ENCODE results near the gene HAO1.

The HAO1 gene

DNA sequence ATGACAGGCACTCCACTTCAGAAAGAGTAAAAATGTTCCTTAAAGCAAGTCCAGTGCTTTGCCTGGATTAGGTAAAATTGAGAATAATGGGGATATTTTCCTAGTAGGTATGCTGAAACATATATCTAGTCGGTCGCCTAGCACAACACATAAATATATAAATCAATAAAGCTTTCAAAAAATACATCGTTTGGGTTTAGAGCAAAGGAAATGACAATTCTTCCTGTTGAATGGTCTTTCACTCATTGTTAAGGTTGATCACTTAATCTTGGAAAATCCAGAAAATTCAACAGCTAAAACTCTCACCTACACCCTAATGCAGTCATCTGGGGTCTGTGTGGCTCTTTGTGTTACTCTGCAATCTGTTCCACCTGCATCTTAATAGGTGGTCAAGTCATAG lies 13.9 kb downstream of the HAO1 start:
- DNase-seq = no peak

DNA sequence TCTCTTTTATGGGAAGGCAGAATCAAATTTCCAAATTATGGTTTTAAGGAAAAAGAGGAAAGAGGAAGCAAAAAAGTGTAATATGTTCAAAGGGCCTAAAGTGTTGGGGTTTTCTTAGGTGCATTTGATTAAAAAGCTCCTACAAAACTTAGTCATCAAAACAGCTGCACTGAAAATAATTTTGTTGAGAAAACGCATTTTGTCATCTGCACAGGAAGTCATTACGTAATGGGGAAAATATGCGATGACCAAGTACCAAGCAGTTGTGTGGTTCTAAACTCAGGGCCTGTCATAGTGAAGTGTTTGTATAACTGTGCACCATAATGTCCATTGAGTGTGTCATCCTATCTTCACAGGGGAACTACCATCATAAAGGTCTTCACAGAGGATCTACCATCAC lies 15.6 kb downstream of the HAO1 start:
- DNase-seq = no peak

DNA sequence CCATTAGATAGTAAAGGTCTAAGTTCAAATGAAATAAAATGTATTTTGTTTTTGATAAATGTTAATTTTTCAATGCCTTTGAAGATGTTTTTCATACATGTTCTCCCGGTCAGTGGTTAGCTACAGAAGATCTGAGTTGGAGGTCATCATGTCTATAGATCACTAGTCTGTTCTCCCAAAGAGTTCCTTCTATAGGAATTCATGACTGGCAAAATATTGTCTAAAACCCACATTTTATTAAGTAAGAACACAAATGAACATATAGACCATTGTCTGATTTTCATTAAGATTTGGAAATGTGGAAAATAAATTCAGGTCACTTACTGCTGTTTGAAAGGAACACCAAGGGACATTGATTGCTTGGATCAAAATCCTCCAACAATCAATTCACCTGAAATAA lies 23.6 kb downstream of the HAO1 start:
- no peak for DNase-seq

DNA sequence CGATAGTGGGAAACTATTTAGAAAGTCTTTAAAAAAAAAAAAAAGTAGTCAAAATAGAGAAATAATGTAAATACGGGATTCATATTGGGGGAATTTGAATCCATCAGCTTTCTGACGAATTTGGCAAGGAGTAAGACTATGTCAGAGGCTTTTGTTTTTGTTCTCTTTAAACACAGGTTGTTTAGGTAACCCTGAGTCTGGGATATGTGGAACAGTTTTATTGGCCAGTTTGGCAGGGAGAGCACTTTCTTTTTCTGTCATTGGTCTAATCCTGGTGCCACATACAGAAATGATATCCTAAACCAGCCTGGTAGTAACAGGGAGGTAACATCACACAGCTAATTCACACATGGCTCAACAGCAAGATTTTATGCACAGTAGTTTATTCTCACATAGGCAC lies 27.7 kb downstream of the HAO1 start:
- DNase-seq = no peak

DNA sequence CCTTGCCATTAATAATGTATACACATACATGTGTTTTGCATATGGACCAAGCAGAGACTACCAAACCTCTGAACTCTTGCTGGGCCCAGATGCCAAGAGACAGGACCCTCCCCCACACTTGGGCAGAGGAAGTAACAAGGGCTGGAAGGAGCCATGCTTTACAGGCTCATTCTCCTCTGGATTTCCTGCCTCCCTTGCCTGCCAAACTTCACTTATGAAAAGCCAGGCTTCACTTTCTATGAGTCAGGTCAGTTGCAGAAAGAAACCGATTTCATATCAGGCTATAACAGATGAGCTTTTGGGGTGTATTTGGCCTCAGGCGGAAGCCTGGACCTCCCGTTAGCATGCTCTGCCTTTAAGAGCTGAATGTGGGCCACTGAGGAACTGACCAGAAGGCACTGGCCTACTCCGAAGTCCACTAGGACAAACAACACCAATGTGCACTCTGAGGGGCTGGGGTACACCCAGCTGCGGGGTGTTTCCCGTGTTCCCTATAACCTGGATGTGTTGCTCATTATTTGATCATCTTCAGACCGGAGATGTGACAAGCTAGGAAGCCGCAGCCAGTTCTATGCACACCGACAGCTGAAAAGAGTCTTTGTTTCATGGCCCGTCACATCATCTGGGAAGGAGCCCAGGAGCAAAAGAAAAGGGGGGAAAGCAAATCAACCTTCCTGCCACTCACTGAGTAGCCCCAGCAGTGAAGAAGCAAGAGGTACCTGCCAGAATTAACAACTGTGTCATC lies 28.5 kb downstream of the HAO1 start:
- no peak for DNase-seq

DNA sequence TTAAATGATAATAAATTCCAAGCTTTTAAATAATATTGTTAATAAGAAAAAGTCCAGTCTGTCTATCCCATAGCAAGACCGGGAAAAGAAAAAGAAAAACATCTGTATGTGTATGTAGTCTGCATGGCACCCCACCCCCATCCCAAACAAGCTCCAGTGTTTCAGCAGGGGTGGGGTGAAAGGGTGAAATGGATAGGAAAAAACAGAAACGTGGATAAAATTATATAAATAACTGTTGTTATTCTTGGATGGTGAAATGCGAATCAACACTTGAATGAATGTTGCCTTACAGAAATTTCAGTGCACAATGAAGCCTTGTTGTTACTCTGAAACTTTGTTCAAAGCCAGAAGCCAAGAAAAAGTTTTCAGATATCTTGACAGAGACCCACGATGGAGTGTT lies 31.4 kb downstream of the HAO1 start:
- DNase-seq = no peak

DNA sequence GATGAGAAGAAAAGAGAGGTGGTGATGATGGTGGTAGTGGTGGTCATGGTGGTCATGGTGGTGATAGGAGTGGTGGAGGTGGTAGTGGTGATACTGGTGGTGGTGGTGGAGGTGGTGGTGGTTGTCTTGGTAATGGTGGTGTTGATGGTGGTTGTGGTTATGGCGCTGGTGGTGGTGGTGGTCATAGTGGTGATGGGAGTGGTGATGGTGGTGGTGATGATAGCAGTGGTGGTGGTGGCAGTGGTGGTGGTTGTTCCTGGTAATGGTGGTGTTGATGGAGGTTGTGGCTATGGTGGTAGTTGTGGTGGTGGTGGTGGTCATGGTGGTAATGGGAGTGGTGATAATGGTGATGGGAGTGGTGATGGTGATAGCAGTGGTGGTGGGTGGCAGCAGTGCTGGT lies 36.8 kb downstream of the HAO1 start:
- DNase-seq = no peak

DNA sequence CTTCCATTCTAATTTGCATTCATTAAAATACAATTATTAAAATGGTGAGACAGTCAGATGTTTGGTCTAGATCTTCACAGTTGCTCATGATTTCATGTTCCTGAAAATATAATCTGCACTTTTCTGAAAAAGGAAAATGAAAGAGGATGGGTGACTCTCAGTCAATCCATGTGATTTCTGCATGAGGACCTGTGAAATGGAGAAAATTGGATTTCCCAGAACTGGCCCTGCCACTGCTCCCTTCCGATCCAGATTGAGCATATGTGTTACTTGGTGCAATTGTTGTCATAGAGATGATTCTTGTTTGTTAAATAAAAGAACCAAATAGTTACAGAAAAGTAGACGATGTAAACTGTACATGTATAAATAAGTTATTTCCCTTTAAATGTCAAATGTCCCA lies 37.4 kb downstream of the HAO1 start:
- DNase-seq = no peak

DNA sequence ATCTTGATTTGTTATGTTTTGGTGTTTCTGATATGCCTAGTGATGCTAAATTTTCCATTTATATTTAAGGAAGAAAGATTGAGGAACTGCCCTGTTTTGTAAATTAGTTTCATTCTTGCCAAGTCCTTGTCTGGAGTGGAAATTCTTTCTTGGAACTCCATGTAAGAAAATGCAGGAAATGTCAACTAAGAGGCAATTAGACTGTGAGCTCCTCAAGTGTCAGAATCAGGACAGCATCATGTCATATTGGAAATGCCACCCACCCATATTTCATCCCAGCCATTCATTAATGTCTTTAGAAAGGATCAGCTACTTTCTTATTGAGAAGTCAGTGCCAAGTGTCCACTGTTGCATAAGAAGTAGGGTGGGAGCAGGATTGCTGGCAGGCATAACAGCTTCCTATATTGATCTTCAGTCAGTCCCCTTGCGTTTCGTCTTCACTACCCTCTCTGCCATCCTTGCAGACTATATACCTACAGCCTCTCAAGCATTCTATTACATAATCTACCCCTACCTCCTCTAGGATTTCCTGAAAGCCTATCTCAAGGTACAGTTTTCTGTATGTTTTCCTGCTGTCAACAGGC lies 42.4 kb downstream of the HAO1 start:
- DNase-seq = no peak

DNA sequence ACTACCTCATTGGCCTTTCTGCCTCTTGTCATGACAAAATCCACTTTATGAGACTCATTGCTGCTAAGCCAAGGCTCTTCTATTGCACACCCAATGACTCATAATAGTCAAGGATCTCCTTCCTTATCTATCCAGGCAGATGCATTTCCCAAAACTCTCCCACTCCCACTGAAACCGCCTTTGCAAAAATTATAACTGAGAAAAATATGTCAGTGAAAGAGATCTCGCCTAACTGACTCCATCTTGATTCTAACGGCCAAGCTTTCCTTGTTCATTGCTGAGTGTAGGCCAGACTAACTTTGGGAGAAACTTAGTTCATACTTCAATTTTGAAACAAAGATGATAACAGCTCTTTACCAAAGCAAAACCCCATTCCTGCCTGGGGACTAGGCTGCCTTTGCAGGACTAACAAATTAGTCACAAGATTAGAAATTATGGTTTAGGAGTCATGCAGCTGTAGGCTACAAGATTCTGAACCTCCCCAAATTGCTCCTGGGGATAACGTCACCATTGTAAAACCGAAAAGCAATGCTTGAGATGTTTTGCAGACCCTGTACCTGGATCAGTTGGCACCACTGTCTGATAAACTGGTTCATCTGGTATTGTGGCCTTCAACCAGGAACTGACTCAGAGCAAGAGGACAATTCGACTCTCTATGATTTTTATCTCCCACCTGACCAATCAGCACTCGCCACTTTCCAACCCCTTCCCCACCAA lies 47.1 kb downstream of the HAO1 start:
- no peak for DNase-seq

DNA sequence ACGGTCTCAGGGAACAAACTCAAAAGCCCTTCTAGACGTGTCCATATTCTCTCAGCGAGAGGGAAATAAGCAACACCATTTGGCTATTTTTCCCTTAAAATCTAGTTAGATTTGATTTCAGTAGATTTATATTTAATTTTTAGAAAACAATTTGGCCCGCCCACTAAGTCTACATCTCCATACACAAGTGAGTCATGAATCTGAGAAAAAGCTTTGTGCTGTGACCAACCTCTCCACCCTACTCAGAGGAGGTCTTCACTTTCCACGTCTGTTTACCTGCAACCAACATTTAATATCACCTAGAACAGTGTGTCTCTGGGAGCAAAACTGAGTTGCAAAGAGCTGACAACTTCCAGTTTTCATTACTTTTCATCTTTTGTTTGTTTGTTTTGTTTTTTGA lies 48.6 kb downstream of the HAO1 start:
- no peak for DNase-seq

DNA sequence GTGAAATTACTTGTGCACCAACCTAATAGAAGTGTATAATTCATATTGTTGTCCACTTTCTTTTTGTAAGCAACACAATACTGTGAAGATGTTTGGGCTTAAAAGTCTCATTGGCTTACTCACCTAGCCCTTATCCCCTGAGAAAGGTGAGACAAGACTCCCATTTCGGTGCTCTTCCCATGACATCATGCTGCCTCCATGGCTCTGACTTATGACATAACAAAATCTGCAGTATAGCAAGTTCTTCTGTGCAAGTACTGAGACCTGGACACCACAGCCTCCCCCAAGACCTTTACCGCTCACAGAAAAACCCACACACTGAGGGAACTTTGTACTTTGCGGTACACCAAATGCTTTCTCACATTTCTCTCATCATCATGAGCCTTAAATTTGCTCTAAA lies 50.5 kb downstream of the HAO1 start:
- no peak for DNase-seq

DNA sequence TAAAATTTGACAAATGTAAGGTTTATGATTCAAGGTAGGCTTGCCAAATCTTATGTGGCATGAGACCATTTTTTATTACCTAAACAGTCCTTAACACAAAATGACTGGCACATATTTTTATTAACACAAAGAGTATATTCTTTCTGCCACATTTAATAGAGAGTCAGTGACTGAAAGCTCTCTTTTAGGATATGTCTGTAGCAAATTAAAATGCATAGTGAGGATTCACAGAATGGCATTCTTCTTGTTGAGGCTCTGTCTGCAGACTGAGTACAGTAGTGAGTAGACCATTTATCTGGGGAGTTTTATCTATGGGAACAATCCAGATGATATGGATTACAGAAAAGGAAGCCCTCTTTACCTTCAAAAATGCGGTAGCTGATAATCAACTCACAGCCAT lies 56.5 kb downstream of the HAO1 start:
- no peak for DNase-seq

DNA sequence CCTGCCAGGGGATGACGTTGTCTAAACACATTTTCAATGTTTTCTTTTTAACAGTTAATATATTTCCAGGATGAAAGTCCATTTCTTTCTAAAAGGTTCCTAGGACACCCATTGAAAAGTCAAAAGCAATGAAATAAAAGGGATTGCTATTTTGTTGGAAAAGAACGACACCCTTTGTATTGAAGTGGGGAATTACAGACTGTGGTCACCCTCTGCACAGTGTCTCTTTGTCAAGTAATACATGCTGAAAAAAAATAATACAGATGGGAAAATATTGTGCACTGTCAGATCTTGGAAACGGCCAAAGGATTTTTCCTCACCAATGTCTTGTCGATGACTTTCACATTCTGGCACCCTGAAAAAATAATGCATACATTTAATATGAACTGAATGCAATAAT lies 56.9 kb downstream of the HAO1 start:
- no peak for DNase-seq

DNA sequence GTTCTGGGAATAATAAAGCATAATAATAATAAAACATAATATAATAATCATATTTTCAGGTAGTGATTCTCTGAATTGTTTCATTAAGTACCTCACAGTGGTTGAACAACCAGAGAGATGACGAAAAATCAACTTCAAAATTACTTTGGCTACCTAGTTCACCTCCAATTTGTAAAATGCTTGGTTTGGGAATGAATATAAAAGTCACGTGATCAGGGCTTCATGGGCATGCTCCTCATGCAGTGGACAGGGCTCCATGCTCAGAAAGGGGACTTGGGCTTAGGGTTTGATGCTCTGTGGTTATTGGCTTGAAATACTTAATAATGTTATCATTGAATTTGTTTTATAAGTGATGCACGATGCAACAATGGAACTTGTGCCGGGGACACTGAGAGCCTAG lies 58.2 kb downstream of the HAO1 start:
- DNase-seq = no peak

DNA sequence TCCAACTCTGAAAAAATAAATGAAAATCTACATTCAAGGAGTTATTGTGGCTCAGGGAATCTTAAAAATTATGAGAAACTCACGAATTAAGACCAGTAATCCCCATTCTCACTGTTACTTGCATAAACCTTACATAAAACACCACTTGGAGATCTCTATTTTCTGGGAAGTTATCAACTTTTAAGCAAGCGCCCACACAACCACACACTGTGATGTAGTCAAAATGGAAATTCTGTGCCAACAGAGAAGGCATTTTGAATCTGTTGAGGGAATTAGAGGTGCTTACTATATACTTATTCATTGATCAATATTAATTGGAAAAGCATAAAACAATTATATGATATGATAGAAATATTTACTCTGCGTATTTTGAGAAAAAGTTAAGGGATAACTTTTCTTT lies 58.7 kb downstream of the HAO1 start:
- DNase-seq = no peak

DNA sequence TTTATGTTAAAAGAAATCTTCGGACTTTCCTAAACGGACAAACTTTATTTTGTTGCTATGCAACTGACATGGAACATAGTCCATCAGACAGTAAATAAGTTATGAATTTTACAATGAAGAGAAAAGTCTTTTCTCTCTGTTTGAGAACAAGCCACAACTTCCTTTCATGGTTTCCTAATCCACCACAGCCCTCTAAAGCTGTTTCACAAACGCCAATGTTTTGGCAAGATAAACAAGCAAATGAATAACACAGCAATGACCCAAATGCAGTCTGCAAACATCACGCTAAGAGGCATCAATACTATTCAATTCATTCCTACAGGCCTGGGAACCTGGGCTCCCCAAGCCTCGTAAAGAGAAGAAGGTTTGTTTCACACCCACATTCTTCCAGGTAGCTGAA lies 60.4 kb downstream of the HAO1 start:
- DNase-seq = no peak

DNA sequence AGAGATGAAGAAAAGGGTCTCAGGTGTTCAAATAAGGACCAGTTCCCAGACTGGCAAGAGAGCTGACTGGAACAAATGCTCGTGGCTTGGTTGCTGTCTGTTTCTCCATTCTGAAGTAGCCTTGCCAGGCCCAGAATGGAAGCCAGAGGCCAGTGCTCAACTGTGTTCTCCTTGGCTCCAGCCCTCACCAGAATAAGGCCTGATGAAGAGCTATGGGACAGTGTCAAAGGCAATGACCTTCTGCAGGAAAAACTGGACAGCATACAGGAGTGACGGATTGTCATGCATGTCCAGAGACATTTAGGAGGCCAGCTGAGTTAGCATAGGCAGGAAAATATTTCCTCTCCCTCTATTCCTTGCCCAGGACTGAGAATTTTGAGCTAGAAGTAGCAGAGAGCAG lies 72.2 kb downstream of the HAO1 start:
- no peak for DNase-seq

DNA sequence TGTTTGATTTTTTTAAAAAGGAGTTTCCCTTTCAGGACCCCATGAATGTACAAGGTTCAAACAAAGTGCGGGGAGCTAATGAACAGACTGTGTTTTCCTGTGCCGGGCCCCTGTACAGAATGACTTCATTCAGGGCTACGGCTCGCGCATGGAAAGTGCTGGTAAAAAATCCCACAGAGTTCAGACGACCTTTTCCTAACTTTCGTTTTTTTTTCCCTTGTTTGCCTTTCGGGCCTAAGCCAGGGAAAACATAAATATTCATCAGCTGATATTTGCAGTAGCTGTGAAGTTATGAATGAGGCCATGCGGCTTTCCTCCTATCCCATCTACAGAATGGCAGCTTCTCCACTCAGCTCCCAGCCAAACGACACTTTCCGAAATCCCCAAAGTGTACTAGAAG lies 74.0 kb downstream of the HAO1 start:
- DNase-seq = no peak

DNA sequence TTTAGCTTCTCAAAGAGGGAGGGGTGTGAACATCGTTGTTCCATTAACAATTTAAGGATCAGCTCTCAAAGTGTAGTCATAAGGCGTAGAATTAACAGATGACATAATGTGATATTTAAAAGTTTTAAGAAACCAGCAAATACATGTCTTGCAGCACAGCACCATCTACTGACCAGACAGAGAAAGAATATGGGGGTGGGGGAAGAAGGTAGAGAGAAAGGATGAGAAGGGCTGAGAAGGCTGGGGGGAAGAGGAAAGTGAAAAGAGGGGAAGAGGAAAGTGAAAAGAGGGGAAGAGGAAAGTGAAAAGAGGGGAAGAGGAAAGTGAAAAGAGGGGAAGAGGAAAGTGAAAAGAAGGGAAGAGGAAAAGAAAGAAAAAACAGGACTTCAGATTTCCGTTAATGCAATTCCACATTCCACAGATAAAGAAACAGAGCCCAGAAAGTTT lies 80.9 kb downstream of the HAO1 start:
- DNase-seq = no peak

DNA sequence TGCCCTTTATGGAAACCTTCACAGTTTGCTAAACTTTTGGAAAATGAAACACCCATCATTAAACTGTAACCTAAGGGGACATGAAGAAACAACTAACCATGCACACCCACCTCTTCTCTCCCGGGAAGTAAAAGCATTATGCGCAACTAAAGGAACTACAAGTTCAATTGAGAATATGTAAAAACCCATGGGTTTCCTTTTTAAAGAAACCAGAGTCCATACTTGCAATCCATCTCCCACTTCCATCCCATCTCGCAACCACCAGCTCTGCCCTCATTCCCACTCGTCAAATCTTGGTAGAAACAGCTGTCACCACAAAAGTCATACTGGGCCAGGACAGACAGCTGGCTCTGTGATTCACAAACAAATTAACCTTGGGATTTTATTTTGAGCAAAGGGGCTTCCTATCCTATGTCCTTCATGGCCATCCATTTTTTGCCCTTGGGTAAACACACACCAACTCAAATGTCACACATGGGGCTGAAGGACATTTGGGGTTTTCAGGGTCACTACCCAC lies 81.5 kb downstream of the HAO1 start:
- DNase-seq = no peak

DNA sequence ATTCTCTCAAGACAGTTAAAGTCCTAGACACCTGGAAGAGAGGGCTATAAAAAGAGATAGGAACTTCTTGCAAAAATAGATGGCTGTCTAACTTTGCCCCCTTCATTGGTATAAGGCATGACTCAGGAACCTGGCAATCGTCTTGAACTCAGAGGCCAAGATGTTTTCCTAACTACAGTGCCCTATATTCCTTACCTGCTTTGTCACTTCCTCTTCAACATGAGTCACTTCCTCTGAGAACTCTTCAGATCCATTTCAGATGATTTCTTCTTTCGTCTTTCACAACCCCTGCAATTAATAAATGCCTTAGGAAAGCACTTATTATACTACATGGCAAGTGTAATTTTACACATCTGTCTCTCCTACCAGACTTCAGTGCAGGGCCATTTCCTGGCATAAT lies 83.5 kb downstream of the HAO1 start:
- DNase-seq = no peak

DNA sequence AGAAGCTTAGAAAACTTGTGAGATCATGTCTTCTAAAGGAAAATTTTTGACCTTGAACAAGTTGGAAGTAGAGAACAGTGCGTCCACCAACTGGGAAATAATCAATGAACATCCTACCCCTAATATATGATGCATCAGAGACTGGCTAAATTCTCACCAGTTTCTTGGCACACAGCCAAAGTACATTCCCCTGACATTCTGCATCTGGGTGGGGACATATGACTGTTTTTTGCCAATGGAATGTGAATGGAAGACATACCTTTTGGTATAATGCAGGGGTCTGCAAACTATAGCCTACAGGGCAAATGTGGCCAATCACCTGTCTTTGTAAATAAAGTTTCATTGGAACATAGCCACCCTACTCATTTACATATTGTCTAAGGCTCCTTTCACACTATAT lies 84.7 kb downstream of the HAO1 start:
- no peak for DNase-seq

DNA sequence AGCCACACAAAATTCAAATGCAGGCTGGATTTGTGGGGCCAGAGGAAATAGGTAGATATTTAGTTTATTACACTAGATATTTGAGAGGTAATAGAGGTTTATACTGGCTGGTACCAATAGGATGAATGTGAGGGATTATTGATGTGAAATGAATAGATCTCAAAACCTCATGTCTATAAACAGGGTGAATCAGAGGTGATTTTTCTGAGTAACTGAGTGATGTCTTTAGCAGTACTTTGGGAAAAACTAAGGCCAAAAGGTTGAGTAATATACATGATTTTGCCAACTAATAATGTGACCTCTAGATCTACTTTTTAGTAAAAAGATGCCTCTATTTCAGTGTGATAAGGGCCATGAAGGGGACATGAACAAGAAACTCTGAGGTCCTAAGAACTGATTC lies 86.8 kb downstream of the HAO1 start:
- DNase-seq = no peak

All from activated CD8-positive, alpha-beta memory T cell treated with anti-CD3 and anti-CD28 coated beads, Interleukin-2, amount 50 U/mL, for 48 hours (primary cell).